Embryonic facial prominence (tissue), 1 donor: ENCODE data around the gene KDM2A.
A peak's percentile ranks its signal among the peaks of the same experiment; 100 is the strongest.

ENCODE experiments used
- DNase-seq: peaks from one replicate; pipeline ENCODE4 v3.0.0-alpha.2; 2016; ENCODE audit errors: extremely low spot score

Gene KDM2A

GRCh38 chr11:67285541-67286498, 166.8 kb downstream of the KDM2A start:
- no peak for DNase-seq

GRCh38 chr11:67286621-67287333, 167.7 kb downstream of the KDM2A start:
- no peak for DNase-seq

- no peak for DNase-seq
These were observed 168.5 kb downstream of the KDM2A start for GRCh38 chr11:67287355-67288197.

- no peak for DNase-seq
These were observed 169.1 kb downstream of the KDM2A start for GRCh38 chr11:67288198-67288451.

- DNase-seq, result peak; percentile 77
These were observed 169.6 kb downstream of the KDM2A start for GRCh38 chr11:67288452-67289225.

GRCh38 chr11:67289226-67289650, 170.2 kb downstream of the KDM2A start, which contains the start of gene ANKRD13D:
Gene ANKRD13D (plus strand): TSS chr11:67289303. CDS start chr11:67289461, 158 bp downstream.
- no peak for DNase-seq

- DNase-seq, result no peak
These were observed 170.8 kb downstream of the KDM2A start for GRCh38 chr11:67289651-67290479.

GRCh38 chr11:67290801-67291200, 171.7 kb downstream of the KDM2A start:
- DNase-seq, result no peak

- DNase-seq, result no peak
These were observed 172.7 kb downstream of the KDM2A start for GRCh38 chr11:67291481-67292381.

- DNase-seq, result peak; percentile 31
These were observed 173.6 kb downstream of the KDM2A start for GRCh38 chr11:67292671-67293070.

GRCh38 chr11:67293090-67293489, 174.0 kb downstream of the KDM2A start:
- no peak for DNase-seq

GRCh38 chr11:67295846-67296245, 176.8 kb downstream of the KDM2A start:
- DNase-seq, result no peak

GRCh38 chr11:67298786-67299185, 179.7 kb downstream of the KDM2A start:
- DNase-seq, result no peak

GRCh38 chr11:67299471-67300191, 180.6 kb downstream of the KDM2A start:
- no peak for DNase-seq

- no peak for DNase-seq
These were observed 181.2 kb downstream of the KDM2A start for GRCh38 chr11:67300256-67300755.

- DNase-seq, result no peak
These were observed 181.8 kb downstream of the KDM2A start for GRCh38 chr11:67300756-67301312.

GRCh38 chr11:67301313-67301921, 182.4 kb downstream of the KDM2A start:
- DNase-seq, result no peak
